ENCODE measurements around the gene IQGAP3.

The IQGAP3 gene

DNA sequence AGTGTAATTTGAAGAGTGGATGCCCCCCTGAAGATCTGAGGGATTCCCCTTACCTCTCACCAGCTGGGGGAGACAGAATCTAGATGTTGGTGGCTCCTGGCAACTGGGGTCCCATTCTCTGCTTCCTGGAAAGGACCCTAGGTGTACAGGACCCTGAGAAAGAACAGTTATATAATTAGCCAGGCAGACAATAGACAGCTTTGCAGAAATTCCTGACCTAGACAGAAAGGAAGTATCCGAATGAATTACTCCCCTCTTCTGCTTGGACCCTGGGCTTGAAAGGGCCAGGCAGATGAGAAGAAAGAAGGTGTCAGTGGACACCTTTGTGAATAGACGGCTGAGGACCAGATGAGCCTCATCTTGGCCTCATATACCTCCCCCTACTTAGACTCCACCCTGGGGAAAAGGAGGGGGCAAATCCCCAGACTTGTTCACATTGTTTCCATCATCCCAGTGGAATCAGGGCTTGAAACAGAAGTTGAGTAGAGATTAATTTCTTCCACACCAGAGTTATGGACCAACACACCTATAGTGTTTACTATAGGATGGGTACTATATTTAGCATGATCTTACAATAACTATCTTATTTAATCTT lies 1.8 kb upstream of the IQGAP3 start:
- no peak for DNase-seq (ENCODE audit: extremely low read depth, low read depth)
- H3K4me3 ChIP-seq (replicated peaks; ENCODE audit: low read depth, low read length): no peak overlapping the region
- TF ChIP-seq CTCF (IDR thresholded peaks at IDR 0.05; ENCODE audit: low read depth, low read length, missing control alignments): no peak

DNA sequence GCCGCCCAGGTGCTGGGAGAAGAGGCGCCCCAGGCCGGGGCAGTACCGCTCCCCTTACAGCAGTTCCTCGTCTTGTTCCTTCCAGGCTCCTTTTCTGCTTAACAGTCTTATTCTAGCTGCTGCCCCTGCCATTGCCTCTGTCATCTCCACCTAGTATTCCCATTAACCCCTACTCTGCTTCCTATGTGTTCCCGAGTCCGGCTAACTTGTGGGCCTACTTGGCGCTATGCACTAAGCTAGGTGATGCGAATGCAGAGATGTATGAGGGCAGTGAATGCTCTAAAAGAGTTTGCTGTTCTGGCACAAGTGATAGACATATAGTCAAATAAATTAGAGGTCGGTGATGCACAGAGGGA lies 276 bp upstream of the IQGAP3 start:
- no peak for DNase-seq (ENCODE audit: extremely low read depth, low read depth)
- peak overlapping the region; percentile 55 for H3K4me3 ChIP-seq (replicated peaks; ENCODE audit: low read depth, low read length)
- no peak for TF ChIP-seq CTCF (IDR thresholded peaks at IDR 0.05; ENCODE audit: low read depth, low read length, missing control alignments)

DNA sequence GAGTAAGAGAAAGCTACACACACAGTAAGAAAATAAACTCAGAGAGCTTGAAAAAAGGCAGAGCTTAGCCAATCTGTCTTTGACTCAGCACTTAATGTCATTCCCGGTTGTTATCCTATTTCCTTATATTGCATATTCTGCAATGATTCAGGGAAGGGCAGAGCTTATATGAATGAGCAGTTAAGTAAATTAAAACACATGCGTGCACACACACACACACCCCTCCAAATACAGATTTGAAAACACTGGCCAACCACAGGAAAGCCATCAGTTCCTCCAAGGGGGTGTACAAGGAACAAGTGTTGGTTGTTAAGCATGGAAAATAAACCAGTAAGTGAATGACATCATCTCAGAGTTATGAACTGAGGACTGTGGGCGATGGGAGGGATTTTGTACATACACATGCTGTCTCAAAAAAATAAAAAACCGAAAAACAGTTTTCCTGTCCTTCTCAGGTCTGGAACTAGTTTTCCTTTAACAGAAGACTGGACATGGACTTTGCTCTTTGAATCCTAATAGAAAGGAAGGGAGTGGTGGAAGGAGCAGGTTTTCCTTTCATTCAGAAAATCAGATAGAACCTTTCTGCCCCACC lies 1.0 kb downstream of the IQGAP3 start:
- no peak for TF ChIP-seq CTCF (IDR thresholded peaks at IDR 0.05; ENCODE audit: low read depth, low read length, missing control alignments)
- H3K4me3 ChIP-seq (replicated peaks; ENCODE audit: low read depth, low read length): peak overlapping the region; percentile 55
- DNase-seq (ENCODE audit: extremely low read depth, low read depth): peak; percentile 91

DNA sequence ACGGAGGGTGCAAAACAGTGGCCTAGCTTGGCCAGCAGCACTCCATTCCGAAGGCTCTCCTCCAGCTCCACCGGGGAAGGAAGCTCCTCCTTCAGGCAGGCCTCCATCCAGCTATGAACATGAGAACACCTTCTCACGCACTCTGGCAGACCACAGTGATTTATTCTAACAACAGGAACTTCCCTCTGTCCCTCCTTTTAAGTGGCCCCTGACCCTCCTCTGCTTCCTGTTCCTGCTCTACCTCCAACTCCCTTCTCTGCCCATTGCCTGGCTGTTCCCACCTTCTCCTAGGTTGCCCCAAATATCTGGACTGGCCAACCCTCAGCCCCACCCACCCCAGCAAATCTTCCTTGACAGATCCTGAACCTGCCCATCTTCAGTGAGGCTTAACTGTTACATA lies 5.9 kb downstream of the IQGAP3 start:
- no peak overlapping the region for H3K4me3 ChIP-seq (replicated peaks; ENCODE audit: low read depth, low read length)
- no peak for DNase-seq (ENCODE audit: extremely low read depth, low read depth)
- TF ChIP-seq CTCF (IDR thresholded peaks at IDR 0.05; ENCODE audit: low read depth, low read length, missing control alignments): no peak

DNA sequence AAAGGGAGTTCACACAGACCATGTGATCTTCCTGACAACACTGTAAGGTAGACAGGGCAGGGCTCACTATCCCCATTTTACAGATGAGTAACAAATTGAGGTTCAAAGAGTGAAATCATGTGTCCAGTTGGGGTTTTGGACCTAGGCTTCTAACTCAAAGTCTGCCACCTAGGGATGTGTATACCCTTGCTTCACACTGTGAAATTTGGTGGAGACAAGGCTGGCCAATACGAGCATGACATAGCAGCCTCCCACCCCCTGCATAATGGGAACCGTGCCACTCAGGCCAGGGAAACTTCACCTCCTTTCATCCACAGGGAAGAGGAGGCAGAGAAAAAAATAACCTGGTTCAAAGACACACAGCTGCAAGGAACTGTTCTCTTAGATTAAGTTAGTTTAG lies 6.8 kb downstream of the IQGAP3 start:
- no peak for DNase-seq (ENCODE audit: extremely low read depth, low read depth)
- TF ChIP-seq CTCF (IDR thresholded peaks at IDR 0.05; ENCODE audit: low read depth, low read length, missing control alignments): no peak
- H3K4me3 ChIP-seq (replicated peaks; ENCODE audit: low read depth, low read length): no peak overlapping the region

GRCh38 chr1:156560585-156561163 lies 11.7 kb downstream of the IQGAP3 start:
- no peak overlapping the region for H3K4me3 ChIP-seq (replicated peaks; ENCODE audit: low read depth, low read length)
- no peak for DNase-seq (ENCODE audit: extremely low read depth, low read depth)
- no peak for TF ChIP-seq CTCF (IDR thresholded peaks at IDR 0.05; ENCODE audit: low read depth, low read length, missing control alignments)
